IPS DF 19.7 (cell line): Measurements from ENCODE around the gene SLC2A4.

Experiments used
- DNase-seq: peaks from one replicate; pipeline ENCODE4 v3.0.0-alpha.2; 2013; ENCODE audit warnings: low read depth, low spot score

SLC2A4 gene

DNA sequence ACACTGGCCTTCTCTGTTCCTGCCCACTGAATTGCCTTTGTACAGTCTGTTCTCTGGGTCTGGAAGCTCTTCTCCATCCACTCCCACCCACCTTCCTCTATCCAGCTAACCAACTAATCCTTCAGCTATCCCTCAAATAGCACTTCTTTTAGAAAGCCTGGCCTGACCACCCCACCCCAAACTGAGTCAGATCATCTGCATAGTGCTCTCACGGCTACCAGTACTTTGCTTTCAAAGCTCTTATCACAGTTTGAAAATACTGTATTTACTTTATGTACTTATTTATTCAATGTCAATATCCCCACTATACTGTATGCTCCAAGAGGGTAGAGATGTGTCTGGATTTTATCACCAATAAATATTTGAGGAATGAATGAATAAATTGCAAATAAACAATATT, 14.7 kb upstream of the SLC2A4 start:
- no peak for DNase-seq

DNA sequence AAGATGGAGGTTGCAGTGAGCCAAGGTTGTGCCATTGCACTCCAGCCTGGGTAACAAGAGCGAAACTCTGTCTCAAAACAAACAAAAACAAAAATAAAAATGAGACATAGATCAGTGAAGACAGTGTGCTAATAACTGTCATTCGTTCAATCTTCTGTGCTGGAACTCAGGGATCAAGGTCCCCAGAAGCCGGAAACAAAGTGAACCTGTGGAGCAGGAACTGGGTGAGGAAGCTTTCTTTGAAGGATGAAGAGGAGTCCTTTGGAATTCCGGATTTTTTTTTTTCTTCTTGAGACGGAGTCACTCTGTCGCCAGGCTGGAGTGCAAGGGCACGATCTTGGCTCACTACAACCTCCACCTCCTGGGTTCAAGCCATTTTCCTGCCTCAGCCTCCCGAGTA, 2.1 kb upstream of the SLC2A4 start:
- DNase-seq, result no peak

DNA sequence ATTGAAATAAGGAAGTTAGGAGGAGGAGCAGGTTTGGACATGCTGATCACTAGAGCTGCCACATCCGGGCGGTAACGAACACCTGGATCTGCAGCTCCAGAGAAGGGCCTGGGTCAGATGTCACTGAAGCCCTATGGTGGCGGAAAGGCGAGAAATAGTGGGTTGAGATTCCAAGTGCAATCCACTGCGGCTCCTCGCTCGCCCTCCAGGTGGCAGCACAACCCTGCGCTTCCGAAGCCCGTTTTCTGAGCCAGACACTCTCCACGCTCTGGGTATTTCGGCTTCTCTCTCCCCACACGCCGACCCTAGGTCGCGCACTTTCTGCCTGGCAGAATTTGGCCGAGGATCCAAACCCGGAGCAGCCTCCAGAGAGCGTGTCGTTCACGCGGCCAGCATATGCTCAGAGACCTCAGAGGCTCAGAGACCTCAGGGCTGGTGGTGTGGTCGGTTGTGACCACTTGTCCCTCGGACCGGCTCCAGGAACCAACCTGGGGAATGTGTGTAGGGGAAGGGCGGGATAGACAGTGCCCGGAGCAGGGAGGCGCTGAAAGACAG, 922 bp upstream of the SLC2A4 start:
- peak; percentile 92 for DNase-seq

DNA sequence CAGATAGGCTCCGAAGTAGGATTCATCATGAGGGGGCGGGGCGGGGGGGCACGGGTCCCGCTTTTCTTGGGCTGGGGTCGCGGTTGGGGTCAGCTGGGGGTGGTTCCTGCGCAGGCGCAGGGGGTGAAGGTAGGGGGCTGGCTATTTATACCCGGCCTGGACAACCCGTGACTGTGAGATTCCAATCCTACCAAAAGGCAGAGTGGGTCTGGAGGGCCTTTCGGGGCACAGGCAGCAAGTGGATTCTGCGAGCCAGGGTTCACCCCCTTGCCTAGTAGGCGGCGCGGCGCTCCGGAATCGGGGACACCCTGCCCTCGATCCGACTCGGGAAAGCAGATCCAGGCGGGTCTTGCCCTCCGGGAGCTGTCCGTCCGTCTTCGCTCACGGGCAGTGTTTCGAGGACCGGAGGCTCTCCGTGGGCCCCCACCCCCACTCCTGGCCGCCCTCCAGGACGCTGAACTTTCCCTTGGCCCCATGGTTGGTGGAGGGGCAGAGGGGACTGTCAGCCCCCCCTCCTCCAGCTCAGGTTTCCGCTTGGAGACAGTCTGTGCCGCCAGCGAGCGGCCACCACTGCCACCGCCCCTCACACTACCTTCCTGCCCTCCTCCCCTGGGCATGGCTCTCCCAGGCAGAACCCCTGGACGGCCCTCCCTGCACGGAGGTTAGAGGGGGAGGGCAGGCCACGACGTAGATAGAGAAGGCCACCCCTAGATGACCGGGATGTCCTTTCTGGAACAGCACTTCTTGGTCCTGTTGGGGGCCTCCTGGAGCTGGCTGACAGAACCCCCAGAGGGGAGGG, 634 bp downstream of the SLC2A4 start:
- DNase-seq, result no peak

DNA sequence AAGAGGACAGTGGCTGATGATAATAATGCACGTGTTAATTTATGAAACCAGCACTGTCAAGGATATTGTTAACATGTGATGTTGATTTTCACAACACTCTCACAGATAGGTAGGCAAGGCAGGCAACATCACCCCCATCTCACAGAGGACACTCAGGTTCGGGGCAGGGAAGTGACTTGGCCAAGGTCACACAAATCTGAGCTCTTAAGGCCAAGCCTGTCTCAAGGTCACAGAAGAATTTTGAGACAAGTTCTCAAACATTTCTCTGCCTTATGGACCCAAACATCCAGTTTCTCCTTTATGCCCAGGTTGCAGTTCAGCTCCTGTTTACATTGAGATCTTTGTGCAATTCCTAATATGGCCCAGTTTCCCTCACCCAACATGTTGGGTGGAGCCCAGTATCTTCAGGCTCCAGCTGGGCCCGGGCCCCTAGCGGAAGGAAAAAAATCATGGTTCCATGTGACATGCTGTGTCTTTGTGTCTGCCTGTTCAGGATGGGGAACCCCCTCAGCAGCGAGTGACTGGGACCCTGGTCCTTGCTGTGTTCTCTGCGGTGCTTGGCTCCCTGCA, 1.3 kb downstream of the SLC2A4 start:
- DNase-seq, result no peak

DNA sequence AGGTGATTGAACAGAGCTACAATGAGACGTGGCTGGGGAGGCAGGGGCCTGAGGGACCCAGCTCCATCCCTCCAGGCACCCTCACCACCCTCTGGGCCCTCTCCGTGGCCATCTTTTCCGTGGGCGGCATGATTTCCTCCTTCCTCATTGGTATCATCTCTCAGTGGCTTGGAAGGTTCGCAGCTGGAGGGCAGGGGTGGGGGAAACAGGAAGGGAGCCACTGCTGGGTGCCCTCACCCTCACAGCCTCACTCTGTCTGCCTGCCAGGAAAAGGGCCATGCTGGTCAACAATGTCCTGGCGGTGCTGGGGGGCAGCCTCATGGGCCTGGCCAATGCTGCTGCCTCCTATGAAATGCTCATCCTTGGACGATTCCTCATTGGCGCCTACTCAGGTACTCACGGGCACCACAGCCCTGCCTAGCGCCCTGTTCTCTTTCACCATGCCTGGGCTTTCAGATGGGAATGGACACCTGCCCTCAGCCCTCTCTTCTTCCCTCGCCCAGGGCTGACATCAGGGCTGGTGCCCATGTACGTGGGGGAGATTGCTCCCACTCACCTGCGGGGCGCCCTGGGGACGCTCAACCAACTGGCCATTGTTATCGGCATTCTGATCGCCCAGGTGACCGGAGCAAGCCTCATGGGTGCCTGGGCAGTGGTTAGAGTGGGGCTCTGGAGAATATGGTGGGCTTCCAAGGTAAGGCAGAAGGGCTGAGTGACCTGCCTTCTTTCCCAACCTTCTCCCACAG, 2.1 kb downstream of the SLC2A4 start:
- no peak for DNase-seq

DNA sequence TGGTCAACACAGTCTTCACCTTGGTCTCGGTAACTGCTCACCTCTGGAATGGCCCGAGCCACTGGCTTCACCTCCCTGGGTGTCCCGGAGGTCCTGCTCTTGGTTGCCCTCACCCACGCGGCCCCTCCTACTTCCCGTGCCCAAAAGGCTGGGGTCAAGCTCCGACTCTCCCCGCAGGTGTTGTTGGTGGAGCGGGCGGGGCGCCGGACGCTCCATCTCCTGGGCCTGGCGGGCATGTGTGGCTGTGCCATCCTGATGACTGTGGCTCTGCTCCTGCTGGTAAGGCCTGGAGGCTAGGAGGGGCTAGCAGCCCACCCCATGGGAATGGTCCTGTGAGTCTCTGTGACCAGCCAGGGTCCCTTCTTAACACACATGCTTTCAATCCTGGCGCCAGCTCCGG, 3.4 kb downstream of the SLC2A4 start:
- no peak for DNase-seq

DNA sequence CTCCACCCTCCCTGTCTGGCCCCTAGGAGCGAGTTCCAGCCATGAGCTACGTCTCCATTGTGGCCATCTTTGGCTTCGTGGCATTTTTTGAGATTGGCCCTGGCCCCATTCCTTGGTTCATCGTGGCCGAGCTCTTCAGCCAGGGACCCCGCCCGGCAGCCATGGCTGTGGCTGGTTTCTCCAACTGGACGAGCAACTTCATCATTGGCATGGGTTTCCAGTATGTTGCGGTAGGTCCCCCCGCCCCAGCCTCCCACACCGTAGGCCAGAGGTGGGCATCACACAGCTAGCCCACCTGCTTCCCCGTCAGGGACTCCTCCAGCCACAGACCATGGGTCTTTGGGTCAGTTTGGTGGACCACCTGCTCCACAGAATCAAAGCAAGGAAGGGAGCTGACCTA, 4.2 kb downstream of the SLC2A4 start:
- DNase-seq, result no peak

DNA sequence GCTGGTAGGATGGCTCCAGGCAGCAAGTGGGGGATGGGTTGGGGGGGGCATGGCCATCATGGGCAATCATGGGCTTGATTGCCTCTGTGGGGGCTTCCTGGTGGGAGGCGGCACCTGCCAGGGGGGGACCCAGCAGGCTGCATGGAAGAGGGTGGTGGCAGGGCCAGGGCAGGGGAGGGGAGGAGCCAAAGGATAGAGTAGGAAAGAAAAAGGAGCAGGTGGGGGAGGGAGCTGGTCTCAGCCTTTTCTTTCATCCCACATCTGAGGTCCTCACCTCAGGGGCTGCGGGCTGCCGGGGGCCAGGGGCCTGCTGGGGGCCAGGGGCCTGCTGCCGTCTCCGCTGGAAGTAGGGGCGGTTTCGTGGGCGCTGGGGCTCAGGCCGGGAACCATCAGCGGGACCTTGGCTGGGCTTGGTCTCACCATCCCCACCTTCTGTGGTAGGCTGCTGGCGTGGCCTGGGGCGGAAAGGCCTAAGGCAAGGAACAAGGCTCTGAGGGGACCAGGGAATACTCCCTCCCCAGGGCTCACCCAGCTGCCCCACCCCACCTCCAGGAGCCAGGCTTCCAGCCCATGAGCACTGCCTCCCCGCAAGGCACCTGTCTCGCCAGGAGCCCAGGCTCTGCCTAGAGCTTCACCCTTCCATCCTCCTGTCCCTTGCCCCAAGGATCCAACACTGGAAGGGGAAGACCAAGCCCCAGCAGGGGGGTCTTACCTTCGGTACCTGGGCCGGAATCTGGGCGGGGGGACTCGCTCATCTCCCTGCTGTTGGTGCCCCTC, 7.9 kb downstream of the SLC2A4 start:
- no peak for DNase-seq

DNA sequence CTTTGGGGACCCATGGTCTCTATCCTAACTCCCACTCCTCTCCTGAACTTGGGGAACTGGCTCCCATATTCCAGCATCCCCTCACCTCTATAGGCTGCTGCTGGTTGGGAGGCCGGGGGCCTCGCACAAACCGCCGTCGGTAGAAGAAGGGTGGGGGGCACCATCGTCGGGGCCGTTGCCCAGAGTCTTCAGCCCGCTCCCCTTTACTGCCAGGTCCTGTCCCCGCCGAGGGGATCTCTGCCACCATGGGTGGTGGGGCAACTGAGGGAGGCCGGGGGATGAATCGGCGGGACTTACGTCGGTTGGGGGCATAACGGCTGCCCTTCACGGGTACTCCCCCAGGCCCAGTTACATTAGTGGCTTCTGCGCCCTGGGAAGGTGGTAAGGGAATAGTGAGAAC, 8.6 kb downstream of the SLC2A4 start:
- DNase-seq, result no peak

DNA sequence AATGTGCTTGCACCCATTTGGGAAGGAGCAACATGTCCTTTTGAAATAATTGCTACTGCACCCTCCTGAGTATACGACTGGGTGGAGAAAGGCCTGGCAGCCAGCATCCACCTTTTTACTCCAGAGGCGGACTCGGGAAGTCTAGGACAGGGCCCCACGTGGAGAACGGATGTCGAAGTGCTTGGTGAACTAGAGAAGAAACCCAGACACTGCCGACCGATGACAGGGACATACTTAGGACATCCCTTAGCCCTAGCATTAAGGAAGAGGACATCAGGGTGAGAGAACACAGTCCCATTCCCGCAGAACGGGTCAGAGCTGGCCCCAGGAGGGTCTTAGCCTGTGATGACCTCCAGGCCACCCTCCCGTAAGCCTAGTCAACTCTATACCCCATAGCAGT, 9.2 kb downstream of the SLC2A4 start:
- DNase-seq, result no peak

DNA sequence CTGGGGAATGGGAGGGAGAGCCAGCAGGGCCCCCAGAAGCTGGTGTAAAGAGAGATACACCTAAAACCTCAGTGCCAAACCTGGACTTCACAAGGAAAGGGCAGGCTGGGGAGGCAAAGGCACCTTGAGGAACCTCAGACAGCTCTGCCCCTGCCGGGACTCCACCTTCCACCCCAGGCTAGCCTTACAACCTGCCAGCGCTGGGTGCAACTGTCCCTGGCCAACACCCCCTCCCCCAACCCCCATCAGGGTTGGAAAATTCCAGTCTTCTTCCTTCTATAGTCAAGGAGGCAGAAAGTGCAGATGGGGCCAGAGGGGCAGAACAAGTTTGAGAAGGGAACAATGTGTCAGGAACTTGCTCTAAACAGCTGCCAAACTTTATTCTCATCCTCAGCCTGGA, 10.7 kb downstream of the SLC2A4 start:
- no peak for DNase-seq

DNA sequence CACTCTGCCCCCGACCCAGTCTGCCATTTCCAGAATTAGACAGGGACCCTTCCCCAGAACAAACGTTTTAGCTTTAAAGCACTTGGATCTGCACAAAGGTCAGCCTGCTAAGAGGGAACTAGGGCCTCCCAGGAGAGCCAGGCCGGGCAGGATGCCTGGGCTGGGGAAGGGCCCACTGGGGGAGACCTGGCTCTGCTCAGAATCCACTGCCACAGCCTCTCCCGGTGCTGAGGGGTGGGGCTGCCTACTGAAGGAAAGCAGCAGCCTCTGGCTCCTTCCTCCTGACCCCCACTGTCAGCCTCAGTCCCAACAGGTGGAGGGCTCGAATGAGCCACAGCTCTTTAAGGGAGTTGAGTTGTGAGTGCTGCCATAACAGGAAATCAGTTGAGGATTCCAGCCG, 11.2 kb downstream of the SLC2A4 start:
- DNase-seq, result no peak

DNA sequence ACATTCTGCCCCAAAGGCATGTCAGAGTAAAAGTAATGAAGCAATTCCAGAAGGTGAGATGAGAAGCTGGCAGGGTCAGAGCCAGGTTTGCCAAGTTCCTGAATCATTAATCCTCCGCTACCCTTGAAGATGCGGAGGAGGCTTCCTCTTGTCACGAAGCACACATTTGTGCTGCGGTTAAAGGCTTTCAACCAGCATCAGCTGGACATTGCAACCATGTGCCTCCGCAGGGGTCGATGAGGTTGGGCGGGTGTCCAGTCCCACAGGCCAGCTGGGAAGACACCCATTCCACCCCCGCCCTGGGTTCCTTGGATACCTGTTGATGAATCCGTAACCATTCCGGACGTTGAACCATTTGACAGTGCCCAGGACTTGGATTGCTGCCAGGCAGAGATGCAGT, 11.6 kb downstream of the SLC2A4 start:
- DNase-seq, result no peak

DNA sequence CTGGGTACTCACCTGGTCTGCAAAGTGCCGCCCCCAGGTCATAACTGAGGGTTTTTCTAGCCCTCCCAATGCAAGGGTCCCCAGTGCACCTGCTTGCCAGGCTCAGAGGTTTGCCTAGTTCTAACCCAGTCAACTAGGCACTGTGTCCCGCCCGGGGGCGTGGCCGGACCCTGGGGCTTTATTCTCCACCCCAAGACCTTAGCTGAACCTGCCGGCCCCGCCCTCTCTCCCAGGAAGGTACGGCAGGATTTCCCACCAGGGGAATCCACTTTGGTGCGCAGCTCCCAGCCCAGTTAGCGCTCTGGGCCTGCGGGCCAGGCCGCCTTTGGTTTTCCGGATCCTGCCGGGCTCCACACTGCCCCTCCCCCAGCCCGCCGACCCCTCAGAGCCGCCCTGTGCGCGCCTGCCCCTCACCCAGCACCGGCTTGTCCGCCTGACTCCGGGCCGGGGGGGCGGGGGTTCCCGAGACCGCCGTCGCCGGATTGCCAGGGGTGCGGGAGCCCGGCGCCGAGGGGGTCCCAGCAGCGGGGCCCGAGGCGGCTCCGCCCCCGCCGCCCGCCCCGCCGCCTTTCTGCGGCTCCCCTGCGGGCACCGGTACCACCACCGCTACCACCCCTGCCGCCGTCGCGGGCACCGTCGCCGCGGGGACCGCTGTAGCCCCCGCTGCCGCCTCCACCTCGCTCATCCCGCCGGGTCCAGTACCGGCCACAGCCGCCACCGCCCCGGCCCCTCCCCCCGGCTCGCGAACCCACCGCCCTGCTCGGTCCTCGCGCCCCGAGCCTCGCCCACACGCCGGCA, 12.5 kb downstream of the SLC2A4 start:
- no peak for DNase-seq

DNA sequence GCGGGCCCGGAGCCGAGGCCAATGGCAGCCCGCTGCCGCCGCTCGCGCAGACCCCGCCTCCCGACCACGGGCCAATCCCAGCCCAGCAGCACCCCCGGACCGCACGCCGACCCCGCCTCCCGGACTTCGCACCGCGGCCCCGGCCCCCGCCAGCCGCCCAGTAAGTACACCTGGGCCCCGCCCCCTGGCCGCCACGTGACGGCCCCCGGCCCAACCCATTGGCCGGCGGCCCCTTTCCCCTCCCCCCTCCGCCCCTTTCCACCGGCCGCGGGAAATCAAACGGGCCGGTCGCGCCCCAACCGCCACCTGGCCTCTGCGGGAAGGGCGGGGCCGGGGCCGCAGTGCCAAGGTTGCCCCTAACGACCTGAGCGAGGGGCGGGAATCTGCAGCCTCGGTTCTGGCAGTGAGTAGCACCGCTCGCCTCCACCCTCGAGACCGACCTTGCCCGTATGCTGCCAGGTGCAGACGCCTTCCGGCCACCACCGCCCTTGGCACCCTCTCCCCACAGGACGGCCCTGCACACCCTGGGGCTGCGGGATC, 13.2 kb downstream of the SLC2A4 start, which contains the start of gene YBX2:
YBX2 (minus strand) TSS at position 26 of the 540 bp plus-strand sequence. CDS start 139 bp downstream, outside the sequence.
- no peak for DNase-seq

DNA sequence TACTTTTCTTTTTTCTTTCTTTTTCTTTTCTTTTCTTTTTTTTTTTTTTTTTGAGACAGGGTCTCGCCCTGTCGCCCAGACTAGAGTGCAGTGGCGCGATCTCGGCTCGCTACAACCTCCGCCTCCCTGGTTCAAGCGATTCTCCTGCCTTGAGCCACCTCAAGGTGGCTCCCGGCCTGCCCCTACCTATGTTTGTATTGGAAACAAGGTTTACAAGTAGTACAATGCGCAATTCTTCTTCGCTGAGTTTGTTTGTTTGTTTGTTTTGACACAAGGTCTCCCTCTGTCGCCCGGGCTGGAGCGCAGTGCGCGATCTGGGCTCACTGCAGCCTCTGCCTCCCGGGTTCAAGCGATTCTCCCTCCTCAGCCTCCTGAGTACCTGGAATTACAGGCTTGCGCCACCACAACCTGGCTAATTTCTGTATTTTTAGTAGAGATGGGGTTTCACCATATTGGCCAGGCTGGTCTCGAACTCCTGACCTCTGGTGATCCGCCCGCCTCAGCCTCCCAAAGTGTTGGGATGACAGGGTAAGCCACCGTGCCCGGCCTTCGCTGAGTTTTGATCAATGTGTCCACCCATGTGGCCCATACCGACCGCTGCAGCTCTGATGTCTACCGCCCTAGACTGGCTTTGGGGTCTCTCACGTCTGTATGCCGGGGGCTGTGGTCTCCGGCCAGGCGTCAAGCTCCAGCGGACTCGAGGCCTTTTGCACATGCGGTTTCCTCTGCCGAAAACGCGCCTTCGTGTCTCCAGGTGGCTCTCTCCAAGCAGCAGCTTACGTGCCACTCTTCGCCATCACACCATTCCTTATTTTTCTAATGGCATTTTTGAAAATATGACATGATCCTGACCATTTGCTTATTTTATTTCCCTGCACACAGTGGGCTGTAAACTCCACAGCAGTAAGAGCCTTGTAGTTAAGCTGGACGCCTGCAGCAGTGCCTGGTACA, 14.0 kb downstream of the SLC2A4 start:
- no peak for DNase-seq

DNA sequence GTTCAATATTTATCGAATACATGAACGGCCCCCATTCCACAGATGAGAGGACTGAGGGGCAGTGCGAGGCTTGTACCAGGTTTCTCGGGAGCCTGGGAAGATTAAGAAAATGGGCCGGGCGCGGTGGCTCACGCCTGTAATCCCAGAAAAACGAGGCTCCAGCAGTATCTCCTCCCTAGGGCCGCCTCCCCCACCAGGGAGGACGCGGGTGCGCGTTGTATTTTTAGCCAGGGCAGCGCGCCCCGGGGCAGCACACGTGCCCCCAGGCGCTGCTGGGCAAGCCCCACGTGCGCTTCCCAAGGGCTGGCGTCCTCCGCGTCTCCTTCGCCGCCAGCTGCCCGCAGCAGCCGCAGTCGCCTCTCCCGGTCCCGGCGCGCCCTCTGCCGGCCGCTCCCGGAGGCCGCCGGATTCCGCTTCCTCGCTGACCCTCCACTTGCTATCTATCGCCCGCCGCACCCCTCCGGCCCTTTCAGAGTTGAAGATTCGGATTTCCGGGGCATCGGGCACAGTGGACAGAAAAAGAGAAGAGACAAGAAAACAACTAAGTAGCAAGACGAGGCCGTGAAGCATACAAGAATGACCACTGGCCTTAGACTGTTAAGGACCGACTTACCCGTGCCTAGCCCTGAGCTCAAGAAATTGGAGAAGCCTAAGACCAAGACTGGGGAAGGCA, 14.8 kb downstream of the SLC2A4 start:
- no peak for DNase-seq

DNA sequence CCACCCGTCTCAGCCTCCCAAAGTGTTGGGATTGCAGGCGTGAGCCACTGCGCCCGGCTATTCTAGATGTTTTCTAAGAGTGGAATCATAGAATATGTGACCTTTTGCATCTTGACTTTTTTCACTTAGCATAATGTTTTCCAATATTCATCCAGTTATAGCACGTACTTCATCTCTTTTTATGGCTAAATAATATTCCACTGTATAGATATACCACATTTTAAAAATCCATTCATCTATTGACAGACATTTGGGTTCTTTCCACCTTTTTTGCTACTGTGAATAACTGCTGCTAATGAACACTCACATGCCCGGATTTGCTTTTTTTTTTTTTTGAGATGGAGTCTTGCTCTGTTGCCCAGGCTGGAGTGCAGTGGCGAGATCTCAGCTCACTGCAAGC, 22.7 kb downstream of the SLC2A4 start:
- no peak for DNase-seq
